GM12865 (cell line): Measurements from ENCODE around the gene DEFB126.
"Not testable (repeated sequence)": the region's sequence is repeated elsewhere in the genome, so short reads cannot be mapped to it uniquely, and the experiment has no call there.

Source experiments
- DNase-seq: peaks from one replicate; pipeline ENCODE4 v3.0.0; 2010; ENCODE audit warnings: low read depth
- H3K4me3 ChIP-seq: 2 replicates; pipeline ENCODE4 v1.5.1; 2011; ENCODE audit warnings: mild to moderate bottlenecking, low read depth, low read length, control low read depth
- CTCF ChIP-seq: IDR thresholded peaks from 2 replicates; pipeline ENCODE4 v1.5.1; 2011; ENCODE audit warnings: low read length, control low read depth, low read depth, inconsistent platforms; ENCODE audit not compliant: insufficient read depth; ENCODE audit errors: missing control alignments

DEFB126 gene

GRCh38 chr20:117518-117917, 24.9 kb upstream of the DEFB126 start:
- no peak for TF ChIP-seq CTCF
- no peak overlapping the region for H3K4me3 ChIP-seq

GRCh38 chr20:129786-130323, 12.5 kb upstream of the DEFB126 start:
- not testable (repeated sequence) for DNase-seq, H3K4me3 ChIP-seq

More at GRCh38 chr20:117518-117917, 24.9 kb upstream of the DEFB126 start:
- no peak for DNase-seq

GRCh38 chr20:137668-138490, 4.5 kb upstream of the DEFB126 start:
- no peak overlapping the region for H3K4me3 ChIP-seq
- peak; percentile 31 for TF ChIP-seq CTCF

DNA sequence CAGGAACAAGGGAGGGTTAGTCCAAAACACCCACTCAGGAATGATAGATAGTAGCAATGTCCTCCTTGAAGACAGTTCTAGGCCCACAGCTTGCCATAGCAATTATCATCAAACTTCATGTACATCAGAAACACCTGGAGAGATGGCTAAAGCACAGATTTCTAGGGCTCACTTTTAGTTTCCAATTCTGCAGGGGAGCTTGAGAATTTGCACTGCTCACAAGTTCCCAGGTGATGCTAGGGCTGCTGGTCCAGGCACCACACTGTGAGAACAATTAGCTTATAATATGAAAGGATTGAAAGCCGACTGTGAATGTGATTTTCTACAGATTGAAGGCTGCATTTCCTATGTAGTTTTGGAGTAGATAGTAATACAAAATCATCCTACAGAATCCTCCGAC, 3.5 kb downstream of the DEFB126 start:
- H3K4me3 ChIP-seq: no peak overlapping the region
- no peak for DNase-seq
- TF ChIP-seq CTCF: no peak

More at GRCh38 chr20:137668-138490, 4.5 kb upstream of the DEFB126 start:
- DNase-seq: peak; percentile 13

DNA sequence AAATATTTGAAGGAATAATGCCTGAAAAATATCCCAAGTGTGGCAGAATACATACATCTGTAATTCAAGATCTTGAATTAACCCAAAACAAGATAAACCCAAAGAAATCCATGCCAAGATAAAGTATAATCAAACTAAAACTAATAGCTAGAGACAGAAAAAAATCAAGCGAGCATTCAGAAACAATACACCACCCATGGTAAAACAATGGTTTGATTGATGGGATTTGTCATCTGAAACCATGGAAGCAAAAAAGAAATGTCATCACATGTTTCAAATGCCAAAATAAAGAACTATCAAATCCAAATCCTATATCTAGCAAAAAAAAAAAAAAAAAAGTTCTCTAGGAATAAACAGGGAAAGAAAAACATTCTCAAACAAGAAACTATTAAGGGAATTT, 9.7 kb downstream of the DEFB126 start:
- DNase-seq: no peak
- H3K4me3 ChIP-seq: no peak overlapping the region
- TF ChIP-seq CTCF: no peak

- no peak for TF ChIP-seq CTCF
- DNase-seq: no peak
- no peak within 1 kb of the TSS for H3K4me3 ChIP-seq
Observed at GRCh38 chr20:157154-157553, 14.8 kb downstream of the DEFB126 start, which contains the start of gene DEFB127. DEFB127 (plus strand) TSS chr20:157454; CDS start chr20:157545, 91 bp downstream.

GRCh38 chr20:164618-165017, 22.2 kb downstream of the DEFB126 start:
- no peak overlapping the region for H3K4me3 ChIP-seq
- TF ChIP-seq CTCF: no peak
- no peak for DNase-seq
